Activated B cell treated with CpG ODN at 0.5 μM for 24 hours (primary cell): ENCODE data around the gene BCAS3. TPM values are rescaled to one million over a fixed set of nuclear protein-coding genes. Genes with fewer than 3 reads are reported as not detected.

ENCODE experiments used
- ATAC-seq: fragments of 200-7000 bp; cut with Tn5 transposase; one replicate; pipeline ENCODE4 v1.10.0; 2021; ENCODE audit warnings: low read depth, mild to moderate bottlenecking, moderate library complexity
- CTCF ChIA-PET: fragments of 350-600 bp; sonication (Branson Sonifier 250); formaldehyde crosslinking; loops from one replicate; lab custom pipeline; 2021; ENCODE audit warnings: antibody characterized with exemption; lab: Charles Lee
- POLR2A ChIA-PET: fragments of 350-600 bp; sonication (Branson Sonifier 250); formaldehyde crosslinking; loops from one replicate; lab custom pipeline; 2021; ENCODE audit warnings: antibody characterized with exemption; lab: Charles Lee
- DNase-seq: peaks from one replicate; pipeline ENCODE4 v3.0.0; 2022
- H3K27ac Mint-ChIP-seq: one replicate; pipeline ENCODE4 v1.8.0; 2020; ENCODE audit warnings: mixed read lengths
- H3K27me3 Mint-ChIP-seq: one replicate; pipeline ENCODE4 v1.8.0; 2021; ENCODE audit warnings: mixed read lengths
- H3K36me3 Mint-ChIP-seq: one replicate; pipeline ENCODE4 v1.8.0; 2021; ENCODE audit warnings: low read depth, mixed read lengths
- H3K4me1 Mint-ChIP-seq: one replicate; pipeline ENCODE4 v1.8.0; 2021; ENCODE audit warnings: mixed read lengths
- H3K4me3 Mint-ChIP-seq: one replicate; pipeline ENCODE4 v1.8.0; 2020; ENCODE audit warnings: mild to moderate bottlenecking, mixed read lengths
- H3K9me3 Mint-ChIP-seq: one replicate; pipeline ENCODE4 v1.8.0; 2020; ENCODE audit warnings: mixed read lengths
- intact Hi-C: fragments of 100-400 bp; cut with micrococcal nuclease; formaldehyde crosslinking; loops from one replicate; pipeline ENCODE4 v1.15.1; 2024
- total RNA-seq: library from RNA; stranded (reverse); gene quantifications from 2 replicates; pipeline ENCODE4 v1.2.3, GENCODE V29; 2022
- TF ChIP-seq, protein P1 (sequence below): fragments of 200-600 bp; IDR thresholded peaks from one replicate; pipeline ENCODE4 v1.8.0; 2022; ENCODE audit warnings: antibody characterized with exemption, mild to moderate bottlenecking

Gene BCAS3
- total RNA-seq, 1 donor from 2014 or later, result 37.5 TPM

DNA sequence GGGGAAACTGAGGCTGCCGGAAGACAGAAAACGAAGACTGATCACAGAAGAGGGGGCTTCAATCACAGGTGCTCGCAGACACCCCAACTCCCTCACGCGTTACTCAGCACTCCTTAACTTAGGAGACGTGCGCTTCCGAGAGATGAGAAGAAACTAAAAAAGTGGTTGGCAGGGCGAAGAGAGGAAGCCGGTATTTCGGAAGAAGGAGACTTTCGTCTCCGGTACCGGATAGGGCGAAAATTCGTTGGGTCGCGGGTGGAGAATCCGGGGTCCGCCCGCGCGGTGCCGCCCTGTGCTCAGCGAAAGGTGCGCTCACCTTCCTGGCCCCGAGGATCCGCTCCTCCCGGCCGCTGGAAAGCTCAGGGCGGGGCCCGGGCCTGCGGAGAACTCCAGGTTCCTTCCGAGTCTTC is 721.1 kb downstream of the BCAS3 start:
- peak overlapping the region; percentile 64 for H3K4me3 Mint-ChIP-seq
- ChIA-PET CTCF (interaction anchor here (0.8 kb wide), 1 partner anchor 10 kb away, joined by 3 read pairs; no protein-coding TSS in a partner anchor), POLR2A (interaction anchor here (0.7 kb wide), 1 partner anchor 465 kb away, joined by 3 read pairs; the partner anchor contains the start of gene BRIP1)
- TF ChIP-seq, protein P1, sequence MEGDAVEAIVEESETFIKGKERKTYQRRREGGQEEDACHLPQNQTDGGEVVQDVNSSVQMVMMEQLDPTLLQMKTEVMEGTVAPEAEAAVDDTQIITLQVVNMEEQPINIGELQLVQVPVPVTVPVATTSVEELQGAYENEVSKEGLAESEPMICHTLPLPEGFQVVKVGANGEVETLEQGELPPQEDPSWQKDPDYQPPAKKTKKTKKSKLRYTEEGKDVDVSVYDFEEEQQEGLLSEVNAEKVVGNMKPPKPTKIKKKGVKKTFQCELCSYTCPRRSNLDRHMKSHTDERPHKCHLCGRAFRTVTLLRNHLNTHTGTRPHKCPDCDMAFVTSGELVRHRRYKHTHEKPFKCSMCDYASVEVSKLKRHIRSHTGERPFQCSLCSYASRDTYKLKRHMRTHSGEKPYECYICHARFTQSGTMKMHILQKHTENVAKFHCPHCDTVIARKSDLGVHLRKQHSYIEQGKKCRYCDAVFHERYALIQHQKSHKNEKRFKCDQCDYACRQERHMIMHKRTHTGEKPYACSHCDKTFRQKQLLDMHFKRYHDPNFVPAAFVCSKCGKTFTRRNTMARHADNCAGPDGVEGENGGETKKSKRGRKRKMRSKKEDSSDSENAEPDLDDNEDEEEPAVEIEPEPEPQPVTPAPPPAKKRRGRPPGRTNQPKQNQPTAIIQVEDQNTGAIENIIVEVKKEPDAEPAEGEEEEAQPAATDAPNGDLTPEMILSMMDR, result no peak
- H3K27ac Mint-ChIP-seq, result no peak overlapping the region
- peaks cover 41% of the 10 kb centered on the region for H3K4me1 Mint-ChIP-seq
- intact Hi-C loops, result no loop called here
- H3K27me3 Mint-ChIP-seq, result peaks cover 51% of the 10 kb centered on the region
- no peak for DNase-seq
- H3K9me3 Mint-ChIP-seq, result no peaks in the 10 kb centered on the region
- no peaks in the 10 kb centered on the region for H3K36me3 Mint-ChIP-seq
- no peak for ATAC-seq

DNA sequence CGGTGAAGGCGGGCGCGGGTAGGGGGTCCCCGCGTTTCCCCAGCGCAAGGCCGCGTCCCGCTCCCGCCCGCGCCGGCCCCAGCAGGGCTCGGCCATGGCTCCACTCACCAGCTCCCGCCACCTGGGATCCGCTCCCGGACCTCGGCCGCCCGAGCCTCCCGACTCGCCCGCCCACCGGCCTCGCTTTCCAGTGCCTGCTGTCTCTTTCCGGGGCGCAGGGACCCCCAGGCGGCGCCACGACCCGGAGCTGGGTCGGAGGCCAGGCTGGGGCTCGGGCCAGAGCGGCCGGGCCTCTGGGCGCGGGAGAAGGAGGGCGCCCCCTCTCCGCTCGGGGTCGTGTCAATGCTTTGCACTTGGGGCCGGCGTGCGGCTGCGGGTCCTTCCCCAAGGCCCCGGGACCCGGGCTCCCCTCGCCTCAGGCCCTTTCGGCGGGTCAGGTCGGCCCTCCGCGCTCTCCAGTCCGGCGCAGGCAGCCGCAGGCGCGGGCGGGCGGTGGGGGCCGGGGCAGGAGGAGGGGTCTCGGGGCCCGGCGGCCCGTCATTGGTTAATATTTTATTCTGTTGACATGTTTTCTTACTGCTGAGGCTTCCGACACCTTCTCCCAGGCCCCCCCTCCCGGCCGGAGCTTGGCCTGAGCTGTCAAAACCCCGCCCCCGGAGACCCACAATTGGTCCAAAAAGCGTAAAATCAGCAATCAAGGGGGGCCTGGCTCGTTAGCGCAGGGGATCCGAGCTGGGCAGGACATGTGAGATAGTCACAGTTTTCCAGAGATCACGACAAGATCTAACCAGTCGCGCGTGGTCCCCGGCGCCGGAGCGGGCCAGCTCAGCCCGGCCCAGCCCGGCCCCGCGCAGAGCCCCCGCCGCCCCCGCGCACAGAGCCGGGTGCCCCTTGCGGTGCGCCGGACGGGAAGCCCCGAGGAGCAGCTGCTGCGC is 721.7 kb downstream of the BCAS3 start, which contains the start of gene TBX2:
TBX2 (plus strand) TSS at position 713 of the 935 bp plus-strand sequence. CDS start 334 bp downstream, outside the sequence.
- H3K4me1 Mint-ChIP-seq, result peaks cover 48% of the 10 kb centered on the region
- intact Hi-C loops, result loop anchor here (10.0 kb wide), 1 partner anchor 255 kb away; no protein-coding TSS in a partner anchor
- ATAC-seq, result no peak

DNA sequence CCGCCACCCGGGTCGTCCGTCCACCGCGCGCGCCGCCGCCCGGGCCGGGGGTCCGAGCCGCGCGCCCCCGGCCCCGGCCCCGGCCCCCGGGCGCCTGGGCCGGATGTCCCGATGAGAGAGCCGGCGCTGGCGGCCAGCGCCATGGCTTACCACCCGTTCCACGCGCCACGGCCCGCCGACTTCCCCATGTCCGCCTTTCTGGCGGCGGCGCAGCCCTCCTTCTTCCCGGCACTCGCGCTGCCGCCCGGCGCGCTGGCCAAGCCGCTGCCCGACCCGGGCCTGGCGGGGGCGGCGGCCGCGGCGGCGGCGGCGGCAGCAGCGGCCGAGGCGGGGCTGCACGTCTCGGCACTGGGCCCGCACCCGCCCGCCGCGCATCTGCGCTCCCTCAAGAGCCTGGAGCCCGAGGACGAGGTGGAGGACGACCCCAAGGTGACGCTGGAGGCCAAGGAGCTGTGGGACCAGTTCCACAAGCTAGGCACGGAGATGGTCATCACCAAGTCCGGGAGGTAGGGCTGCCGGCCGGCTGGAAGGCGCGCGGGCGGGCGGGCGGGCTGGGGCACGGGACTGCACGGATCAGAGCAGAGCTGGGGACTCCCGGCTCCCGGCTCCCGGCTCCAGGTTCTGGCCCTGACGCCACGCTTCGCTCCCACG is 722.5 kb downstream of the BCAS3 start:
- ATAC-seq (no peak), DNase-seq (no peak)
- Mint-ChIP-seq H3K4me3 (peak overlapping the region; percentile 70), H3K27me3 (peaks cover 51% of the 10 kb centered on the region), H3K27ac (no peak overlapping the region), H3K36me3 (no peaks in the 10 kb centered on the region), H3K9me3 (no peaks in the 10 kb centered on the region), H3K4me1 (peaks cover 51% of the 10 kb centered on the region)
- intact Hi-C loops, result loop anchor here (10.0 kb wide), 1 partner anchor 255 kb away; no protein-coding TSS in a partner anchor
- ChIA-PET CTCF (interaction anchor here (3.3 kb wide), 1 partner anchor 12 kb away, joined by 14 read pairs; no protein-coding TSS in a partner anchor), POLR2A (no interaction called here)
- TF ChIP-seq, protein P1, result no peak

More for the DNA sequence above, 721.7 kb downstream of the BCAS3 start, which contains the start of gene TBX2:
- Mint-ChIP-seq H3K4me3 (peak within 1 kb of the TSS; percentile 70), H3K27ac (no peak within 1 kb of the TSS), H3K36me3 (no peaks in the 10 kb centered on the region), H3K9me3 (no peaks in the 10 kb centered on the region), H3K27me3 (peaks cover 57% of the 10 kb centered on the region)
- no peak for DNase-seq
- POLR2A ChIA-PET, result interaction anchor here (0.7 kb wide), 1 partner anchor 464 kb away, joined by 3 read pairs; the partner anchor contains the start of gene BRIP1
- CTCF ChIA-PET, result interaction anchor here (0.8 kb wide), 1 partner anchor 10 kb away, joined by 3 read pairs; no protein-coding TSS in a partner anchor
- TF ChIP-seq, protein P1, result no peak

DNA sequence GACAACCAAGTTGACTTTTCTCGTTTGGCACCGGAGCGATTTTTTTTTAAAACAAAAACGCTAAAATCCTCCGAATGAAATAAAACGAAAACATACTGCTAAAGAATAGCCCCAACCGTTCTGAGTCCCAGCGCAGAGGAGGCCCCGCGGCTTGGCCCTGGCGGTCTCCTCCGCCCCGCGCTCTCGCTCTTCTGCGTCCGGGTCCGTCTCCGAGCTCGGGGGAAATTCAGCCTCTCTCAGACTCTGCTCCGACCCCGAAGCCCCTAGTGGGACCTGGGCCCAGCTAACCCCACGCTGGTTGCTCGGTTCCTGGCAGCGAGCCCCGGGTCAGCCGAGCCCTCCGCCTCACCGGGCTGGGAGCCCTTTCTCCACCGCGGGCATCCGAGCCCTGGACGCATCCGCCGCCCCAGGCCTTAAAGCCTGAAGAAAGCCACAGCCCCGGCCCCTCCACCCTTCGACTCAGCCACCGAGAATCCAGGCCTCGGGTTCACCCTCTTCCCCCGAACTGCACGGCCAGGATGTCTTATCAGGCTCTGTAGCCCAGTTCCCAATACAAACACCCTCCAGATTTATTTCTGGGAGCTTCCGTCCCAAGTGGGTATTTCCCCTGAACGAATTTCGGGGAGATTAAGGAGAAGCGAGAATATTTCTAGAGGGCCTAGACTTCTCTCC is 723.2 kb downstream of the BCAS3 start:
- POLR2A ChIA-PET, result no interaction called here
- H3K4me1 Mint-ChIP-seq, result peaks cover 46% of the 10 kb centered on the region

More for the DNA sequence above, 723.2 kb downstream of the BCAS3 start:
- CTCF ChIA-PET, result interaction anchor here (3.3 kb wide), 1 partner anchor 12 kb away, joined by 14 read pairs; no protein-coding TSS in a partner anchor
- Mint-ChIP-seq H3K36me3 (no peaks in the 10 kb centered on the region), H3K9me3 (no peaks in the 10 kb centered on the region), H3K27me3 (peaks cover 47% of the 10 kb centered on the region), H3K27ac (no peak overlapping the region), H3K4me3 (peak overlapping the region; percentile 70)
- ATAC-seq (peak; percentile 27), DNase-seq (no peak)
- TF ChIP-seq, protein P1, result no peak
- intact Hi-C loops, result loop anchor here (10.0 kb wide), 1 partner anchor 256 kb away; no protein-coding TSS in a partner anchor
